ENCODE data around the gene SH3PXD2B.

Gene SH3PXD2B

GRCh38 chr5:172453986-172454357 is 353 bp downstream of the SH3PXD2B start:
- Histone ChIP-seq H3K36me3 (ENCODE audit: control insufficient read depth in 1 of 2, insufficient read depth in 2 of 2, low read length in 2 of 2) (no peaks in the 10 kb centered on the region), H3K4me1 (ENCODE audit: control insufficient read depth in 1 of 2, insufficient read depth in 2 of 2, low read length in 2 of 2) (peaks cover 6 to 14% of the 10 kb centered on the region in 2 donors), H3K9ac (ENCODE audit: low read depth in 1 of 2, low read length in 2 of 2) (peak overlapping the region in 1 of 2 donors; percentile 52), H3K9me3 (ENCODE audit: control insufficient read depth in 1 of 2, low read length in 2 of 2) (no peaks in the 10 kb centered on the region), H3K4me3 (ENCODE audit: low read depth in 1 of 2, low read length in 2 of 2) (peak overlapping the region; percentile 71 to 73), H3K27ac (ENCODE audit: low read depth, low read length) (peak overlapping the region; percentile 64), H3K27me3 (ENCODE audit: control insufficient read depth in 1 of 2, insufficient read depth in 2 of 2, low read length in 2 of 2) (peaks cover 0 to 4% of the 10 kb centered on the region in 2 donors)

- Histone ChIP-seq H3K36me3 (ENCODE audit: control insufficient read depth in 1 of 2, insufficient read depth in 2 of 2, low read length in 2 of 2) (no peaks in the 10 kb centered on the region), H3K27ac (ENCODE audit: low read depth, low read length) (peak overlapping the region; percentile 64), H3K27me3 (ENCODE audit: control insufficient read depth in 1 of 2, insufficient read depth in 2 of 2, low read length in 2 of 2) (peaks cover 0 to 4% of the 10 kb centered on the region in 2 donors), H3K4me3 (ENCODE audit: low read depth in 1 of 2, low read length in 2 of 2) (peak overlapping the region; percentile 71 to 73), H3K4me1 (ENCODE audit: control insufficient read depth in 1 of 2, insufficient read depth in 2 of 2, low read length in 2 of 2) (peaks cover 6 to 14% of the 10 kb centered on the region in 2 donors), H3K9ac (ENCODE audit: low read depth in 1 of 2, low read length in 2 of 2) (peak overlapping the region; percentile 28 to 52), H3K9me3 (ENCODE audit: control insufficient read depth in 1 of 2, low read length in 2 of 2) (no peaks in the 10 kb centered on the region)
Measured at GRCh38 chr5:172453206-172453985, 929 bp downstream of the SH3PXD2B start.

- H3K9ac ChIP-seq (ENCODE audit: low read depth in 1 of 2, low read length in 2 of 2): peak overlapping the region in 1 of 2 donors; percentile 28
- peaks cover 0 to 4% of the 10 kb centered on the region in 2 donors for H3K27me3 ChIP-seq (ENCODE audit: control insufficient read depth in 1 of 2, insufficient read depth in 2 of 2, low read length in 2 of 2)
- peaks cover 6 to 14% of the 10 kb centered on the region in 2 donors for H3K4me1 ChIP-seq (ENCODE audit: control insufficient read depth in 1 of 2, insufficient read depth in 2 of 2, low read length in 2 of 2)
- no peaks in the 10 kb centered on the region for H3K36me3 ChIP-seq (ENCODE audit: control insufficient read depth in 1 of 2, insufficient read depth in 2 of 2, low read length in 2 of 2)
- peak overlapping the region; percentile 30 for H3K27ac ChIP-seq (ENCODE audit: low read depth, low read length)
- no peaks in the 10 kb centered on the region for H3K9me3 ChIP-seq (ENCODE audit: control insufficient read depth in 1 of 2, low read length in 2 of 2)
- H3K4me3 ChIP-seq (ENCODE audit: low read depth in 1 of 2, low read length in 2 of 2): peak overlapping the region; percentile 71 to 73
Measured at GRCh38 chr5:172452398-172453205, 1.7 kb downstream of the SH3PXD2B start.

GRCh38 chr5:172451771-172452197 is 2.5 kb downstream of the SH3PXD2B start:
- H3K9me3 ChIP-seq (ENCODE audit: control insufficient read depth in 1 of 2, low read length in 2 of 2): no peaks in the 10 kb centered on the region
- H3K27ac ChIP-seq (ENCODE audit: low read depth, low read length): no peak overlapping the region
- H3K4me1 ChIP-seq (ENCODE audit: control insufficient read depth in 1 of 2, insufficient read depth in 2 of 2, low read length in 2 of 2): peaks cover 6 to 14% of the 10 kb centered on the region in 2 donors
- peaks cover 0 to 4% of the 10 kb centered on the region in 2 donors for H3K27me3 ChIP-seq (ENCODE audit: control insufficient read depth in 1 of 2, insufficient read depth in 2 of 2, low read length in 2 of 2)
- no peaks in the 10 kb centered on the region for H3K36me3 ChIP-seq (ENCODE audit: control insufficient read depth in 1 of 2, insufficient read depth in 2 of 2, low read length in 2 of 2)
- no peak overlapping the region for H3K9ac ChIP-seq (ENCODE audit: low read depth in 1 of 2, low read length in 2 of 2)
- no peak overlapping the region for H3K4me3 ChIP-seq (ENCODE audit: low read depth in 1 of 2, low read length in 2 of 2)

- Histone ChIP-seq H3K4me1 (ENCODE audit: control insufficient read depth in 1 of 2, insufficient read depth in 2 of 2, low read length in 2 of 2) (peaks cover 6 to 19% of the 10 kb centered on the region in 2 donors), H3K9ac (ENCODE audit: low read depth in 1 of 2, low read length in 2 of 2) (no peak overlapping the region), H3K27ac (ENCODE audit: low read depth, low read length) (no peak overlapping the region)
Measured at GRCh38 chr5:172450861-172451695, 3.2 kb downstream of the SH3PXD2B start.

GRCh38 chr5:172450453-172450852 is 3.9 kb downstream of the SH3PXD2B start:
- Histone ChIP-seq H3K36me3 (ENCODE audit: control insufficient read depth in 1 of 2, insufficient read depth in 2 of 2, low read length in 2 of 2) (no peaks in the 10 kb centered on the region), H3K27me3 (ENCODE audit: control insufficient read depth in 1 of 2, insufficient read depth in 2 of 2, low read length in 2 of 2) (peaks cover 0 to 4% of the 10 kb centered on the region in 2 donors), H3K9me3 (ENCODE audit: control insufficient read depth in 1 of 2, low read length in 2 of 2) (no peaks in the 10 kb centered on the region), H3K27ac (ENCODE audit: low read depth, low read length) (no peak overlapping the region), H3K4me1 (ENCODE audit: control insufficient read depth in 1 of 2, insufficient read depth in 2 of 2, low read length in 2 of 2) (peaks cover 6 to 20% of the 10 kb centered on the region in 2 donors), H3K9ac (ENCODE audit: low read depth in 1 of 2, low read length in 2 of 2) (no peak overlapping the region), H3K4me3 (ENCODE audit: low read depth in 1 of 2, low read length in 2 of 2) (no peak overlapping the region)

More at GRCh38 chr5:172450861-172451695, 3.2 kb downstream of the SH3PXD2B start:
- Histone ChIP-seq H3K4me3 (ENCODE audit: low read depth in 1 of 2, low read length in 2 of 2) (no peak overlapping the region), H3K36me3 (ENCODE audit: control insufficient read depth in 1 of 2, insufficient read depth in 2 of 2, low read length in 2 of 2) (no peaks in the 10 kb centered on the region), H3K27me3 (ENCODE audit: control insufficient read depth in 1 of 2, insufficient read depth in 2 of 2, low read length in 2 of 2) (peaks cover 0 to 4% of the 10 kb centered on the region in 2 donors), H3K9me3 (ENCODE audit: control insufficient read depth in 1 of 2, low read length in 2 of 2) (no peaks in the 10 kb centered on the region)

GRCh38 chr5:172448999-172449398 is 5.3 kb downstream of the SH3PXD2B start:
- Histone ChIP-seq H3K4me1 (ENCODE audit: control insufficient read depth in 1 of 2, insufficient read depth in 2 of 2, low read length in 2 of 2) (peaks cover 3 to 12% of the 10 kb centered on the region in 2 donors), H3K36me3 (ENCODE audit: control insufficient read depth in 1 of 2, insufficient read depth in 2 of 2, low read length in 2 of 2) (no peaks in the 10 kb centered on the region), H3K9ac (ENCODE audit: low read depth in 1 of 2, low read length in 2 of 2) (no peak overlapping the region), H3K27me3 (ENCODE audit: control insufficient read depth in 1 of 2, insufficient read depth in 2 of 2, low read length in 2 of 2) (no peaks in the 10 kb centered on the region), H3K27ac (ENCODE audit: low read depth, low read length) (no peak overlapping the region), H3K4me3 (ENCODE audit: low read depth in 1 of 2, low read length in 2 of 2) (no peak overlapping the region), H3K9me3 (ENCODE audit: control insufficient read depth in 1 of 2, low read length in 2 of 2) (no peaks in the 10 kb centered on the region)

- Histone ChIP-seq H3K36me3 (ENCODE audit: control insufficient read depth in 1 of 2, insufficient read depth in 2 of 2, low read length in 2 of 2) (no peaks in the 10 kb centered on the region), H3K9me3 (ENCODE audit: control insufficient read depth in 1 of 2, low read length in 2 of 2) (no peaks in the 10 kb centered on the region), H3K4me1 (ENCODE audit: control insufficient read depth in 1 of 2, insufficient read depth in 2 of 2, low read length in 2 of 2) (peaks cover 5 to 14% of the 10 kb centered on the region in 2 donors), H3K9ac (ENCODE audit: low read depth in 1 of 2, low read length in 2 of 2) (no peak overlapping the region), H3K27ac (ENCODE audit: low read depth, low read length) (no peak overlapping the region), H3K4me3 (ENCODE audit: low read depth in 1 of 2, low read length in 2 of 2) (no peak overlapping the region), H3K27me3 (ENCODE audit: control insufficient read depth in 1 of 2, insufficient read depth in 2 of 2, low read length in 2 of 2) (no peaks in the 10 kb centered on the region)
Measured at GRCh38 chr5:172447646-172448365, 6.5 kb downstream of the SH3PXD2B start.

- Histone ChIP-seq H3K9ac (ENCODE audit: low read depth in 1 of 2, low read length in 2 of 2) (no peak overlapping the region), H3K4me3 (ENCODE audit: low read depth in 1 of 2, low read length in 2 of 2) (no peak overlapping the region), H3K27me3 (ENCODE audit: control insufficient read depth in 1 of 2, insufficient read depth in 2 of 2, low read length in 2 of 2) (no peaks in the 10 kb centered on the region)
Measured at GRCh38 chr5:172446336-172447051, 7.8 kb downstream of the SH3PXD2B start.

More at GRCh38 chr5:172446336-172447051, 7.8 kb downstream of the SH3PXD2B start:
- Histone ChIP-seq H3K36me3 (ENCODE audit: control insufficient read depth in 1 of 2, insufficient read depth in 2 of 2, low read length in 2 of 2) (no peaks in the 10 kb centered on the region), H3K4me1 (ENCODE audit: control insufficient read depth in 1 of 2, insufficient read depth in 2 of 2, low read length in 2 of 2) (peaks cover 5 to 14% of the 10 kb centered on the region in 2 donors), H3K9me3 (ENCODE audit: control insufficient read depth in 1 of 2, low read length in 2 of 2) (no peaks in the 10 kb centered on the region), H3K27ac (ENCODE audit: low read depth, low read length) (no peak overlapping the region)

All from duodenal mucosa (tissue), 2 donors.